K562 (cell line): ENCODE results near the gene PRKAR2B. TPM values are rescaled to one million over a fixed set of nuclear protein-coding genes. Genes with fewer than 3 reads are reported as not detected.
A peak's percentile ranks its signal among the peaks of the same experiment; 100 is the strongest.

ENCODE experiments used
- FOXJ3 ChIP-seq: sonication (generic); formaldehyde crosslinking; IDR thresholded peaks from 2 replicates; pipeline ENCODE4 v1.4.0; 2020; ENCODE audit warnings: mild to moderate bottlenecking, missing genetic modification reagents
- FOXK1 ChIP-seq: sonication (generic); formaldehyde crosslinking; IDR thresholded peaks from 2 replicates; pipeline ENCODE4 v1.8.0; 2022; ENCODE audit warnings: missing genetic modification reagents, mild to moderate bottlenecking, borderline replicate concordance
- HDAC1 ChIP-seq, 2 experiments: fragments of 450-650 bp; IDR thresholded peaks; 2 replicates each; pipeline ENCODE4 v1.6.1; 2016 to 2017; ENCODE audit warnings: inconsistent platforms in 1 of 2, mild to moderate bottlenecking in 1 of 2, moderate library complexity in 1 of 2
- KLF16 ChIP-seq: IDR thresholded peaks from 2 replicates; pipeline ENCODE4 v1.6.1; 2016; ENCODE audit warnings: antibody characterized with exemption
- MTA3 ChIP-seq: fragments of 450-650 bp; formaldehyde crosslinking; IDR thresholded peaks from 2 replicates; pipeline ENCODE4 v1.6.1; 2017; ENCODE audit warnings: mild to moderate bottlenecking, borderline replicate concordance
- NR2C1 ChIP-seq, 2 experiments: fragments of 450-650 bp; IDR thresholded peaks; 2 replicates each; pipeline ENCODE4 v1.6.1; 2017; ENCODE audit warnings: mild to moderate bottlenecking in 2 of 2, antibody characterized with exemption in 1 of 2, inconsistent platforms in 1 of 2, missing compliant biosample characterization in 1 of 2, missing genetic modification characterization in 1 of 2
- NRF1 ChIP-seq, 2 experiments: fragments of 450-650 bp; IDR thresholded peaks in 1 of 2; conservative IDR thresholded peaks in 1 of 2; 2 replicates each; pipeline ENCODE4 v1.6.1; 2014; ENCODE audit warnings: mild to moderate bottlenecking in 2 of 2
- PHF20 ChIP-seq: fragments of 450-650 bp; IDR thresholded peaks from 2 replicates; pipeline ENCODE4 v1.6.1; 2018; ENCODE audit not compliant: partially characterized antibody
- PRMT5 ChIP-seq: sonication (generic); formaldehyde crosslinking; IDR thresholded peaks from 2 replicates; pipeline ENCODE4 v1.5.0; 2020; ENCODE audit warnings: missing genetic modification reagents
- RHOXF2B ChIP-seq: fragments of 250-450 bp; sonication (Bioruptor Pico); conservative IDR thresholded peaks from 2 replicates; pipeline ENCODE4 v1.5.1; 2021
- SMARCA4 ChIP-seq: fragments of 450-650 bp; IDR thresholded peaks from 2 replicates; pipeline ENCODE4 v1.6.1; 2016
- ZC3H11A ChIP-seq: IDR thresholded peaks from 2 replicates; pipeline ENCODE4 v1.6.1; 2012; ENCODE audit warnings: low read depth, low read length, improper control_type of control experiment
- ZNF197 ChIP-seq: fragments of 200-800 bp; sonication (Bioruptor generic); IDR thresholded peaks from 2 replicates; pipeline ENCODE4 v1.6.1; 2016; ENCODE audit warnings: low read depth, missing genetic modification characterization, missing compliant biosample characterization
- ZNF23 ChIP-seq: fragments of 250-450 bp; sonication (Bioruptor Pico); IDR thresholded peaks from 2 replicates; pipeline ENCODE4 v1.4.0; 2020; ENCODE audit warnings: mild to moderate bottlenecking
- ZNF695 ChIP-seq: fragments of 450-650 bp; formaldehyde crosslinking; IDR thresholded peaks from 2 replicates; pipeline ENCODE4 v1.4.0; 2020; ENCODE audit warnings: mild to moderate bottlenecking, moderate library complexity
- ZNF76 ChIP-seq: fragments of 250-450 bp; sonication (Bioruptor Pico); IDR thresholded peaks from 2 replicates; pipeline ENCODE4 v1.4.0; 2020; ENCODE audit warnings: mild to moderate bottlenecking, moderate library complexity, borderline replicate concordance
- ZNF780A ChIP-seq: fragments of 250-450 bp; sonication (Bioruptor Pico); IDR thresholded peaks from 2 replicates; pipeline ENCODE4 v1.5.0; 2021; ENCODE audit warnings: mild to moderate bottlenecking
- polyA plus RNA-seq, 8 experiments: library from polyadenylated mRNA; depleted of rRNA in 4 of 8; stranded (reverse) in 5 of 8; unstranded in 3 of 8; fragments of >200 nt; fragmentation: Nextera tagmentation in 2 of 8; fragmentation: Illumina TruSeq in 1 of 8; extraction: Ambion mirVana in 2 of 8; extraction: Trizol in 1 of 8; gene quantifications; 2 replicates each; pipeline versions ENCODE4 v1.2.1 to v1.2.3, GENCODE V29; 2011 to 2014; ENCODE audit warnings: inconsistent platforms in 1 of 8, missing spikeins in 1 of 8
- total RNA-seq, 7 experiments: library from RNA; depleted of rRNA in 6 of 7; stranded (reverse); fragments of >200 nt in 6 of 7; fragmentation: Illumina TruSeq in 2 of 7; extraction: Trizol in 2 of 7; gene quantifications; 2 replicates each; pipeline versions ENCODE4 v1.2.1 to v1.2.3, GENCODE V29; 2011 to 2021; ENCODE audit warnings: low replicate concordance in 1 of 7
- TF ChIP-seq, protein P1 (sequence below): sonication (generic); formaldehyde crosslinking; IDR thresholded peaks from 2 replicates; pipeline ENCODE4 v1.8.1; 2023; ENCODE audit warnings: mild to moderate bottlenecking, missing genetic modification reagents
- TF ChIP-seq, protein P2 (sequence below): IDR thresholded peaks from 2 replicates; pipeline ENCODE4 v1.6.1; 2011; ENCODE audit warnings: borderline replicate concordance, low read depth, mild to moderate bottlenecking, moderate library complexity, low read length; ENCODE audit not compliant: insufficient read depth, poor library complexity, severe bottlenecking
- TF ChIP-seq, protein P3 (sequence below): sonication (generic); formaldehyde crosslinking; IDR thresholded peaks from 2 replicates; pipeline ENCODE4 v1.5.0; 2020; ENCODE audit warnings: missing genetic modification reagents
- TF ChIP-seq, protein P4 (sequence below): fragments of 450-650 bp; IDR thresholded peaks from 2 replicates; pipeline ENCODE4 v1.6.1; 2016; ENCODE audit warnings: low read depth, mild to moderate bottlenecking, moderate library complexity
- TF ChIP-seq, protein P5 (sequence below): IDR thresholded peaks from 2 replicates; pipeline ENCODE4 v1.6.1; 2011; ENCODE audit not compliant: insufficient read length; ENCODE audit errors: extremely low read depth

The PRKAR2B gene
- total and polyA plus RNA-seq, 9 of the 15 experiments (the other 6 are each of a cell fraction or from before 2014, with no cell fraction given) = 59.0 to 173 (median 129) TPM

DNA sequence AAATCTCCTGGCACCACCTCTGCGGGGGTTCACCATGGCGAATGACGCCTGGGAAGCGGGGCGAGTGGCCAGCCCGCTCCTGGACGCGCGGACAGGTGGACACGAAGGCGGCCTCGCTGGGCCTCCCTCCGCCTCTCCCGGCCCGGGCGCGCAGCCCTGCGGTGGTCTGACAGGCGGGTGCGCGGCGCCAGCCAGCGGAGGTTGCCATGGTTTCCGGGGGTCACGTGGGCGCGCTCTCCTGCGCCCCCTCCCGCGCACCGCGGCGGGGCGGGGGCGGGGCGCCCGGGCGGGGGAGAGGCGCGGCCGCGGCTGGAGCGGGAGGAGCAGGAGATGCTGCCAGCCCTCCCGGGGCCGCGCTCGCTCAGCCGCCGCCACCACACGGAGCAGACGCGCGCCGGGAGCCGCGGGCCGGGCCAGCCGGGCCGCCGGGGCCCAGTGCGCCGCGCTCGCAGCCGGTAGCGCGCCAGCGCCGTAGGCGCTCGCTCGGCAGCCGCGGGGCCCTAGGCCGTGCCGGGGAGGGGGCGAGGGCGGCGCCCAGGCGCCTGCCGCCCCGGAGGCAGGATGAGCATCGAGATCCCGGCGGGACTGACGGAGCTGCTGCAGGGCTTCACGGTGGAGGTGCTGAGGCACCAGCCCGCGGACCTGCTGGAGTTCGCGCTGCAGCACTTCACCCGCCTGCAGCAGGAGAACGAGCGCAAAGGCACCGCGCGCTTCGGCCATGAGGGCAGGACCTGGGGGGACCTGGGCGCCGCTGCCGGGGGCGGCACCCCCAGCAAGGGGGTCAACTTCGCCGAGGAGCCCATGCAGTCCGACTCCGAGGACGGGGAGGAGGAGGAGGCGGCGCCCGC lies at the start of gene PRKAR2B (continued):
- TF ChIP-seq ZNF23 = no peak
- no peak for TF ChIP-seq SMARCA4
- peak; percentile 71; the same call in 1 of the 2 replicates for TF ChIP-seq ZNF695 (CRISPR knock-in tag)
- no peak for TF ChIP-seq RHOXF2B (CRISPR knock-in tag)
- no peak for TF ChIP-seq KLF16
- TF ChIP-seq HDAC1 (IDR thresholded peaks at IDR 0.05) = peak in 1 of 2 experiments; percentile 73; a peak in 1 of 4 replicates
- TF ChIP-seq, protein P1, sequence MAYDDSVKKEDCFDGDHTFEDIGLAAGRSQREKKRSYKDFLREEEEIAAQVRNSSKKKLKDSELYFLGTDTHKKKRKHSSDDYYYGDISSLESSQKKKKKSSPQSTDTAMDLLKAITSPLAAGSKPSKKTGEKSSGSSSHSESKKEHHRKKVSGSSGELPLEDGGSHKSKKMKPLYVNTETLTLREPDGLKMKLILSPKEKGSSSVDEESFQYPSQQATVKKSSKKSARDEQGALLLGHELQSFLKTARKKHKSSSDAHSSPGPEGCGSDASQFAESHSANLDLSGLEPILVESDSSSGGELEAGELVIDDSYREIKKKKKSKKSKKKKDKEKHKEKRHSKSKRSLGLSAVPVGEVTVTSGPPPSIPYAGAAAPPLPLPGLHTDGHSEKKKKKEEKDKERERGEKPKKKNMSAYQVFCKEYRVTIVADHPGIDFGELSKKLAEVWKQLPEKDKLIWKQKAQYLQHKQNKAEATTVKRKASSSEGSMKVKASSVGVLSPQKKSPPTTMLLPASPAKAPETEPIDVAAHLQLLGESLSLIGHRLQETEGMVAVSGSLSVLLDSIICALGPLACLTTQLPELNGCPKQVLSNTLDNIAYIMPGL (CRISPR knock-in tag) = 0 out of 2 replicates have a peak, but pooled peaks have one; percentile 72
- TF ChIP-seq, protein P2, sequence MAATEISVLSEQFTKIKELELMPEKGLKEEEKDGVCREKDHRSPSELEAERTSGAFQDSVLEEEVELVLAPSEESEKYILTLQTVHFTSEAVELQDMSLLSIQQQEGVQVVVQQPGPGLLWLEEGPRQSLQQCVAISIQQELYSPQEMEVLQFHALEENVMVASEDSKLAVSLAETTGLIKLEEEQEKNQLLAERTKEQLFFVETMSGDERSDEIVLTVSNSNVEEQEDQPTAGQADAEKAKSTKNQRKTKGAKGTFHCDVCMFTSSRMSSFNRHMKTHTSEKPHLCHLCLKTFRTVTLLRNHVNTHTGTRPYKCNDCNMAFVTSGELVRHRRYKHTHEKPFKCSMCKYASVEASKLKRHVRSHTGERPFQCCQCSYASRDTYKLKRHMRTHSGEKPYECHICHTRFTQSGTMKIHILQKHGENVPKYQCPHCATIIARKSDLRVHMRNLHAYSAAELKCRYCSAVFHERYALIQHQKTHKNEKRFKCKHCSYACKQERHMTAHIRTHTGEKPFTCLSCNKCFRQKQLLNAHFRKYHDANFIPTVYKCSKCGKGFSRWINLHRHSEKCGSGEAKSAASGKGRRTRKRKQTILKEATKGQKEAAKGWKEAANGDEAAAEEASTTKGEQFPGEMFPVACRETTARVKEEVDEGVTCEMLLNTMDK = no peak
- no peak for TF ChIP-seq ZNF780A (CRISPR knock-in tag)
- no peak for TF ChIP-seq FOXJ3 (CRISPR knock-in tag)
- TF ChIP-seq, protein P3, sequence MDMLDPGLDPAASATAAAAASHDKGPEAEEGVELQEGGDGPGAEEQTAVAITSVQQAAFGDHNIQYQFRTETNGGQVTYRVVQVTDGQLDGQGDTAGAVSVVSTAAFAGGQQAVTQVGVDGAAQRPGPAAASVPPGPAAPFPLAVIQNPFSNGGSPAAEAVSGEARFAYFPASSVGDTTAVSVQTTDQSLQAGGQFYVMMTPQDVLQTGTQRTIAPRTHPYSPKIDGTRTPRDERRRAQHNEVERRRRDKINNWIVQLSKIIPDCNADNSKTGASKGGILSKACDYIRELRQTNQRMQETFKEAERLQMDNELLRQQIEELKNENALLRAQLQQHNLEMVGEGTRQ (CRISPR knock-in tag) = peak; percentile 93
- TF ChIP-seq ZNF197 (CRISPR knock-in tag) = peak; percentile 75; the same call in 1 of the 2 replicates
- no peak for TF ChIP-seq NR2C1 (IDR thresholded peaks at IDR 0.05)
- 0 out of 2 replicates have a peak, but pooled peaks have one; percentile 17 for TF ChIP-seq NR2C1 (tag; IDR thresholded peaks at IDR 0.05)
- TF ChIP-seq, protein P4, sequence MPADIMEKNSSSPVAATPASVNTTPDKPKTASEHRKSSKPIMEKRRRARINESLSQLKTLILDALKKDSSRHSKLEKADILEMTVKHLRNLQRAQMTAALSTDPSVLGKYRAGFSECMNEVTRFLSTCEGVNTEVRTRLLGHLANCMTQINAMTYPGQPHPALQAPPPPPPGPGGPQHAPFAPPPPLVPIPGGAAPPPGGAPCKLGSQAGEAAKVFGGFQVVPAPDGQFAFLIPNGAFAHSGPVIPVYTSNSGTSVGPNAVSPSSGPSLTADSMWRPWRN = no peak
- TF ChIP-seq FOXK1 (CRISPR knock-in tag) = no peak
- peak; percentile 67; the same call in 1 of the 2 replicates for TF ChIP-seq ZNF76 (CRISPR knock-in tag)
- TF ChIP-seq, protein P5, sequence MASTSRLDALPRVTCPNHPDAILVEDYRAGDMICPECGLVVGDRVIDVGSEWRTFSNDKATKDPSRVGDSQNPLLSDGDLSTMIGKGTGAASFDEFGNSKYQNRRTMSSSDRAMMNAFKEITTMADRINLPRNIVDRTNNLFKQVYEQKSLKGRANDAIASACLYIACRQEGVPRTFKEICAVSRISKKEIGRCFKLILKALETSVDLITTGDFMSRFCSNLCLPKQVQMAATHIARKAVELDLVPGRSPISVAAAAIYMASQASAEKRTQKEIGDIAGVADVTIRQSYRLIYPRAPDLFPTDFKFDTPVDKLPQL = no peak
- TF ChIP-seq PRMT5 (CRISPR knock-in tag) = no peak
- 0 out of 2 replicates have a peak, but pooled peaks have one; percentile 53 for TF ChIP-seq MTA3
- no peak for TF ChIP-seq PHF20
- no peak for TF ChIP-seq ZC3H11A
- peak; percentile 86 to 88 for TF ChIP-seq NRF1 (conservative IDR thresholded peaks at IDR 0.05 in 1 of 2, IDR thresholded peaks at IDR 0.05 in 1 of 2)
